ENCODE measurements around the gene TTLL11. TPM values are rescaled to one million over a fixed set of nuclear protein-coding genes. Genes with fewer than 3 reads are reported as not detected.

The TTLL11 gene
- total RNA-seq, 1 experiment from 2014 or later, result 1.5 TPM

- Mint-ChIP-seq H3K27ac (no peak overlapping the region), H3K9me3 (no peaks in the 10 kb centered on the region), H3K36me3 (ENCODE audit: insufficient read depth in 1 of 3, low read depth in 3 of 3) (no peaks in the 10 kb centered on the region), H3K4me3 (no peak overlapping the region), H3K27me3 (ENCODE audit: low read depth) (peaks cover 2% of the 10 kb centered on the region; the same call in 1 of the 2 replicates), H3K4me1 (0 out of 4 replicates have a peak, but pooled peaks cover 0 to 4% of the 10 kb centered on the region in 2 experiments)
- H3K9me3 ChIP-seq (ENCODE audit: control insufficient read depth, low read depth, low read length), result no peaks in the 10 kb centered on the region
- H3K23me2 ChIP-seq (ENCODE audit: insufficient read length, low read depth, low read length, poor library complexity, severe bottlenecking), result no peaks in the 10 kb centered on the region
- no CpG with 5 or more reads among the region's 10 CpGs for WGBS (ENCODE audit: extremely low coverage, insufficient read length, low lambda C conversion rate)
- H2AK5ac ChIP-seq (ENCODE audit: insufficient read length, low read length), result no peak overlapping the region
- TF ChIP-seq, protein P1, sequence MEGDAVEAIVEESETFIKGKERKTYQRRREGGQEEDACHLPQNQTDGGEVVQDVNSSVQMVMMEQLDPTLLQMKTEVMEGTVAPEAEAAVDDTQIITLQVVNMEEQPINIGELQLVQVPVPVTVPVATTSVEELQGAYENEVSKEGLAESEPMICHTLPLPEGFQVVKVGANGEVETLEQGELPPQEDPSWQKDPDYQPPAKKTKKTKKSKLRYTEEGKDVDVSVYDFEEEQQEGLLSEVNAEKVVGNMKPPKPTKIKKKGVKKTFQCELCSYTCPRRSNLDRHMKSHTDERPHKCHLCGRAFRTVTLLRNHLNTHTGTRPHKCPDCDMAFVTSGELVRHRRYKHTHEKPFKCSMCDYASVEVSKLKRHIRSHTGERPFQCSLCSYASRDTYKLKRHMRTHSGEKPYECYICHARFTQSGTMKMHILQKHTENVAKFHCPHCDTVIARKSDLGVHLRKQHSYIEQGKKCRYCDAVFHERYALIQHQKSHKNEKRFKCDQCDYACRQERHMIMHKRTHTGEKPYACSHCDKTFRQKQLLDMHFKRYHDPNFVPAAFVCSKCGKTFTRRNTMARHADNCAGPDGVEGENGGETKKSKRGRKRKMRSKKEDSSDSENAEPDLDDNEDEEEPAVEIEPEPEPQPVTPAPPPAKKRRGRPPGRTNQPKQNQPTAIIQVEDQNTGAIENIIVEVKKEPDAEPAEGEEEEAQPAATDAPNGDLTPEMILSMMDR (conservative IDR thresholded peaks at IDR 0.05), result no peak
- H3K9ac ChIP-seq (ENCODE audit: extremely low read depth, insufficient read length, low read length), result no peak overlapping the region
- no peak overlapping the region; the same call in 1 of the 2 replicates for H3K14ac ChIP-seq (ENCODE audit: insufficient read depth, low read length)
- H2AFZ ChIP-seq (ENCODE audit: low read length), result no peak overlapping the region
- no peak overlapping the region for H2BK12ac ChIP-seq (ENCODE audit: insufficient read length, low read depth, low read length)
- H3K4me1 ChIP-seq (ENCODE audit: insufficient read depth, low read length), result no peaks in the 10 kb centered on the region
- no peaks in the 10 kb centered on the region for H3K27me3 ChIP-seq (ENCODE audit: insufficient read depth, low read length)
- DNase-seq, result no peak
- H4K20me1 ChIP-seq (ENCODE audit: control insufficient read depth, insufficient read depth, insufficient read length), result no peaks in the 10 kb centered on the region
- no peak overlapping the region for H4K91ac ChIP-seq (ENCODE audit: insufficient read length, low read depth, low read length)
- no peak overlapping the region for H2BK5ac ChIP-seq (ENCODE audit: insufficient read length, low read length)
- H2BK120ac ChIP-seq (ENCODE audit: low read depth, low read length, poor library complexity, severe bottlenecking), result no peak overlapping the region
- no peaks in the 10 kb centered on the region for H3K79me2 ChIP-seq (ENCODE audit: insufficient read depth, low read length)
- H4K8ac ChIP-seq (replicated peaks; ENCODE audit: insufficient read length, low read depth, low read length), result no peak overlapping the region
- H3K23ac ChIP-seq (ENCODE audit: insufficient read length, low read depth, low read length), result no peak overlapping the region
- no peak overlapping the region for H3K4me2 ChIP-seq (ENCODE audit: insufficient read depth, insufficient read length, low read length)
- no peak overlapping the region for H2BK20ac ChIP-seq (ENCODE audit: low read depth, low read length, poor library complexity, severe bottlenecking)
- no peak overlapping the region for H3K27ac ChIP-seq (ENCODE audit: insufficient read length, low read depth, low read length)
- no peak overlapping the region for H4K5ac ChIP-seq (ENCODE audit: insufficient read length, low read depth, low read length)
- no peak overlapping the region for H3K56ac ChIP-seq (ENCODE audit: insufficient read length, low read depth, low read length)
- no peak overlapping the region for H3T11ph ChIP-seq (ENCODE audit: low read length)
- H3K79me1 ChIP-seq (ENCODE audit: insufficient read depth, low read depth, low read length, poor library complexity, severe bottlenecking), result no peaks in the 10 kb centered on the region
- no peak overlapping the region for H3K4ac ChIP-seq (ENCODE audit: low read depth, low read length)
- H2BK15ac ChIP-seq (ENCODE audit: low read depth, low read length), result no peak overlapping the region
- no peak overlapping the region for H3K18ac ChIP-seq (ENCODE audit: insufficient read length, low read depth, low read length)
Observed at GRCh38 chr9:121914604-121915303, 178.4 kb downstream of the TTLL11 start.

Data from H9 (cell line).